ENCODE measurements around the gene RAB2B. TPM values are rescaled to one million over a fixed set of nuclear protein-coding genes. Genes with fewer than 3 reads are reported as not detected.
"Not testable (repeated sequence)": the region's sequence is repeated elsewhere in the genome, so short reads cannot be mapped to it uniquely, and the experiment has no call there.

Gene RAB2B
- total RNA-seq, 1 experiment from 2014 or later: 16.6 TPM

- DNase-seq (ENCODE audit: low read depth): no peak
Measured at GRCh38 chr14:21494902-21495762, 18.4 kb upstream of the RAB2B start.

DNA sequence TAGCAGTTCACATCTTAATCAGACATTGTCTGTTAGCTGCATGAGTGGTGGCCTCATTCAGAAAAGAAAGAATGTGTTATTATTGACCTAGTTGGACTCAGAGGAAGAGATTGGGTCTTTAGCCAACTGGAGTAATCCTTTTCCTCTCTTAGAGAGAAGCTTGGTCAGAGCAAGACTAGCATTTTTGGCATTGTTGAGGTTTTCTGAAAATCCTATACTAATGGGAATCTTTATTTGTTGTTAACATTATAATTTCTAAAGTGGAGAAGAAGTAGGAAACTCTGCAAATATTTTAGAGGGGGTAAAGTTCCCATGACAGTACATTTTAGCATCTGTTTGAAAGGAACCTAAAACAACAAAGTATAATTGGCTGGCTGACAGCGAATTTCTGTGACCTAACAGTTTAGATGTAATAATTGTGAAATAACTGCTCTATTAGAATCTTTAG is 9.9 kb upstream of the RAB2B start:
- DNase-seq (ENCODE audit: low read depth): no peak

- DNase-seq (ENCODE audit: low read depth): no peak
Measured at GRCh38 chr14:21476523-21476924, 235 bp downstream of the RAB2B start.

DNA sequence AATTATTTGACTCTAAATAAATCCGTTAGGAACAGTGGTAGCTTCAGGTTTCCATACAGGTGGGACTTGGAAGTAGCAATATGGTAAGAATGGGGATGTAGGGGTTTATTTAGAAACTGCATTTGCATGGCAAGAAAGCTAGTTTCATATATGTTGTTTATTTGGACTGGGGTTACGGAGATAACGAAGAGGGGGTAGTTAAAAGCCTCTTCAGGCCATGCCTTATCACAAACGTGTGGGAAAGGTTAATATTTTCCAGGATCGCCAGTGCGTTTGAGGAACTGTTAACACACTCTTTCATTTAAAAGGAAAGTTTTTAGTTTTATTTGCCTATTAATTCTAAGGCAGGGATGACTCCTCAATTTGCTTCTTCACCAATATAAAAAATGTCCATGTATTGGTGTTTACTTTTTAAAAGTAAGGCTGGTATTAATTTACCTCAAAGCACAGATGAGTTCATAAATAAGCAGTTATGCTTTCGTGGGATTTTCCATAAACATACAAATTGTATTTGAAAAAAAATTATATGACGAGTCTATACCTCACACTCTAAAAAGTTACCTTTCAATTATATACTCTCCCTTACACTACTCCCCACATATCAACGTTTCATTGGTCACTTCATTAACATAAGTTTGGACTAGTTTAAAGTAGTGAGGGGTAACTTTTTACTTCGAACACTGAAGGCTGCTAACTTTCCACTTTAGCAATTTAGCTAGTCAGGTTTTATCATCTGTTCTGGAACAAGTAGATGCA is 814 bp downstream of the RAB2B start:
- peak; percentile 6 for DNase-seq (ENCODE audit: low read depth)

- peak; percentile 75 for DNase-seq (ENCODE audit: low read depth)
Measured at GRCh38 chr14:21467616-21468015, 9.1 kb downstream of the RAB2B start.

DNA sequence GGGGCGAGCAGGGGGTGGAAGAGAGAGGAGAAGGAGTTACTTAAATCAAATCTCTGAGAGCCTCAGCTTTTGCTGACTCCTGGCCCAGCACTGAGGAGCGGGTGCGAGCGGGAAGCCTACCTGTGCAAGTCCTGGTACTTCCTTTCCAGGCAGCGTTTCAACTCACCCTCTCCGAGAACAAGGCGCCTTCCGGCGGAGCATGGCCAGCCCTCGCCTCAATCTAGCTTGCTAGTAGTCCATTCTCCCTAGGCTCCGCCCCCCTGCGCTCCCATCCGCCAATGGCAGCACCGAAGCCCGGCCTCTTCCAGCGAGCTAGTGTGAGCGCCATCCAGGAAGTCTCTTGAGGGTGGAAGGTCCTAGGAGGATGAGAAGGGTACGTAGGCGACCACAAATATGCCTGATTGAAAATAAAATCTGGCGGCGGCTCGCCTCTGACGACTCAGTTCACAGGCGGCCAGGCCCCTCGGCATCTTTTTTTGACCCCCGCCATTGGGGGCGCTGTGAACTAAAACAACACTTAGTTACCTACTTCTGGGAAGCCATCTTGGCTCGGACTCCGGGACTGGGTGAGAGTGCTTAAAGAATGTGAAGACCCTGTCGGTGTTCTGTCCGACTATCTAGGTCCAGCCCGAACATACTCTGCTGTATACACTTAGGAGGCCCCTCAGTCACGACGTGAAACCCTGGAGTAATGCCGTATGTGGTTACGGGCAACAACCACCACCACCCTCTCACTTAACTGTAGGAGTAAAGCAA is 20.7 kb downstream of the RAB2B start, which contains the start of gene CHD8:
CHD8 (minus strand) TSS at position 212 of the 756 bp plus-strand sequence. CDS start 24,480 bp downstream, outside the sequence.
- DNase-seq (ENCODE audit: low read depth): peak; percentile 100

DNA sequence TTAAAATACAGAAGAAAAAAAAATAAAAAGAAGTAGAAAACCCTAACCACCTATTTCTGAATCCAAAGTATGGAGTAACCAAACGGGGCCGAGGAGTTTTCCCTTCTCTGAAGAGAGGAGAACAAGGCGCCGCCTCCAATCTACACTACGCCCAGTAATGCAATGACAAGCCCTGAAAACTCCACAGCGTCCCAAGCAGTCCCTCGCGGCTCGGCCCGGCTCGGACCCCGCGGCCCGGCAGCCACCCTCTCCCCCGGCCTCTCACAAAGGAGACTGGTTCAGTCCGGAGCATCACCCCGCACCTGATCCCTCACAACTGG is 21.2 kb downstream of the RAB2B start:
- no peak for DNase-seq (ENCODE audit: low read depth)

GRCh38 chr14:21454843-21455544 is 21.8 kb downstream of the RAB2B start:
- no peak for DNase-seq (ENCODE audit: low read depth)

DNA sequence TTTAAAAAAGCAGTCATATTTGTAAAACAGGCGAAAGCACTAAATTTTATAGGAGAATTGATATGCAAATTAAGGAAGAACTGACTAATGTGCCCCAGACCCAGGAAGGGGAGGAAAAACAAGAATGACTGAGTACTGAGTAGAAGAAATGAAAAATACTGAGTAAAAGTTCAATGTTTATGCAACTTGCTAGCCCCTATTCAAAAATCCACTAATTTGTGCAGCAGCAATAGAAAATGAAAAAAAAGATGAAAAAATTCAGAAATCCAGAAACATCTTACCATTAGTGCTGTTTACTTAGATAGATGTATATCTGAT is 26.9 kb downstream of the RAB2B start:
- DNase-seq (ENCODE audit: low read depth): no peak

- DNase-seq (ENCODE audit: low read depth): not testable (repeated sequence)
Measured at GRCh38 chr14:21442657-21443056, 34.1 kb downstream of the RAB2B start.

GRCh38 chr14:21440859-21441258 is 35.9 kb downstream of the RAB2B start:
- no peak for DNase-seq (ENCODE audit: low read depth)

GRCh38 chr14:21437063-21437901 is 39.5 kb downstream of the RAB2B start:
- peak; percentile 97 for DNase-seq (ENCODE audit: low read depth)

DNA sequence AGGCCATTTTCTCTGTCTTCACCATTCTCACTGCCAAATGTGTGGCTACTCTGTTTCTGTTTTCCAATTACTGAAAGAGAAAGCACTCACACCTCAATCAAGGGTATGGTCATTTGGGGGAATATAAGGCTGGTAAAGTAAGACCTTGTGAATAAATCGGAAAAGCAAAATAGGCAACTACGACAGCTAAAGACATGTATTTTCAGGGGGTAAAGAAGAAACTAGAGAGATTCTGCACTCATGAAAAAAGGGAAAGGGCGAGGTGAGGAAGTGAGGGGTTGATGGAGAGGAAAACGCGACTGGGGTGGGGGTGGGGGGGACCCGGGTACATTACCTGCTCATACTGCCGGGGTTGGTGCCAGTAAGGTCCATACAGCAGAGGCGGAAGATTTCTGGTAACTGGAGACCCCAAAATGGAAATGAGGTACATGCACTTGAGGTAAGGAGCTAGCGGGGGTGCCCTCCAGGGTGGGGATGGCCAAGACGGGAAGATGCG is 40.1 kb downstream of the RAB2B start:
- DNase-seq (ENCODE audit: low read depth): no peak

GRCh38 chr14:21431126-21431525 is 45.6 kb downstream of the RAB2B start:
- DNase-seq (ENCODE audit: low read depth): no peak

DNA sequence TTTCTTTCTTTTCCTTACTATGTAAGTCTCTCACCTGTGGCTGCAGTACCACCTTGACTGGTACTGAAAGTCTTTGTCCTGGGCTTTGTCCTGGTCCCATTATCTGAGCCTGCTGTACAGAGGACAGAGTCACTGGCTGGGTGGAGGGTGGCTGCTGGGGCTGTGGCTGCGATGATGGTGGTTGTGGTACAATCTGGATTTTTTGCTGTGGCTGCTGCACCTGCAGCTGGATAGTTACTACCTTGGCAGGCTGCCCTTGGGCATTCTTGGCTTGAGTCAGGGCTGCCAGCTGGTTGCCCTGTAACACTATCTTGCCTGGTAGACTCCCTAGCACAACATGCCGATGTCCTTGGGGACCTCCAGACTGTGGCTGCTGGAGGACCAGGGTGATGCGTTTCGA is 47.8 kb downstream of the RAB2B start:
- DNase-seq (ENCODE audit: low read depth): no peak

DNA sequence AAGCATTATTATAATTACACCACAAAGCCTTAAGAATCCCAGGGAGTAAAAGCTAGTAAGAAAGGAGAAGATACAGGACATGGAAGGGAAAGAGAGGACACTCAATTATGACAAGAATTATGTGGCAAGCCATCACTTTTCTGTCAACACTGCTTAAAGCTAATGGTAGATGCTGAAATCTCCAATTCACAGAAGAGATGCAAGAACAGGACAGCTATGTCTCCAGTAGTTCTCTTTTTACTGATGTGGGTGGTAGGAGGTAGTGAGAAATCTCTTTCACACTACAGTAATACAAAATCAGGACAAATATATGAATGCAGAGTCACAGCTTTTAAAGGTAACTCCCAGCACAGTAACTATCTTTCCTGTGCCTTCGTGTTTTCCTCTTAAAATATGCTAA is 50.1 kb downstream of the RAB2B start:
- no peak for DNase-seq (ENCODE audit: low read depth)

GRCh38 chr14:21419528-21419927 is 57.2 kb downstream of the RAB2B start:
- DNase-seq (ENCODE audit: low read depth): no peak

DNA sequence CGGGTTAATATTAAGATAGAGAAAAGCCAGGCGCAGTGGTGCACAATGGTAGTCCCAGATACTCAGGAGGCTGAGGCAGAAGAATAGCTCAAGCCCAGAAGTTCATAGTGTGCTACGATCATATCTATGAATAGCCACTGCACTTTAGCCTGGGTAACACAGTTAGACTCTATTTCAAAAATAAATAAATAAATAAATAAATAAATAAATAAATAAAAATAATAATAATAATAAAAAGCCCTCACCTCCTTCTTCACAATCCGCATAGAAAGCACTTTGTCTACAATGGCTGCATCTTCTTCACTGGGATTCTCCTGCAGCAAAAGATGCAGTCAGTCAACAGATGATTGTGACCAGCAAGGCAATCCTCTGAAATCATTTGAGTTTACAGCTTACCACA is 61.4 kb downstream of the RAB2B start:
- DNase-seq (ENCODE audit: low read depth): no peak

DNA sequence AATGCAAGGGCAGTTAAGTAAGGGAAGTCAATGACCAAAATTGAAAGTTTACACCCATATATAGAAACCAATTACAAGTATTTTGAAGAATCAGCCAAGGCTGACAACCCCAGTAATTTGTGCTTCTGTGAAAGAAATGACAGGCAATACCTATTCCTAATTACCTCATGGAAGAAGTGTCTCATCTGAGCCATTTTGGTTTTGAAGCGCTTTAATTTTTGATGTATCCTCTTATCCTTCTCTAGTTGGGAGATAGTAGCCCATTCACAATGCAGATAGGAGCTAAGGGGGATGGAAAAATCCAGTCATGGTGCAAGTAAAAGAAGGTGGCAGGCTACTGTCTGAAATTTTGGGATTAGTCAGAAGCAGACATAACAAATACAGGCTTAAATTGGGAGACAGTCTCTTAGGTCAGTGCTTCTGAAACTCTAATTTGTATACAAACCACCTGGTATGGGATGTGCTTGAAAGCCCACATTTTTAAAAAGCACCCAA is 62.6 kb downstream of the RAB2B start:
- no peak for DNase-seq (ENCODE audit: low read depth)

All from HT1080 (cell line).